ENCODE results near the gene HEYL. TPM values are rescaled to one million over a fixed set of nuclear protein-coding genes. Genes with fewer than 3 reads are reported as not detected.

HEYL gene
- 41.6 and 52.6 TPM in 2 replicates for total RNA-seq (2014; rRNA removed)
- 66.9 TPM for polyA plus RNA-seq (2012)

DNA sequence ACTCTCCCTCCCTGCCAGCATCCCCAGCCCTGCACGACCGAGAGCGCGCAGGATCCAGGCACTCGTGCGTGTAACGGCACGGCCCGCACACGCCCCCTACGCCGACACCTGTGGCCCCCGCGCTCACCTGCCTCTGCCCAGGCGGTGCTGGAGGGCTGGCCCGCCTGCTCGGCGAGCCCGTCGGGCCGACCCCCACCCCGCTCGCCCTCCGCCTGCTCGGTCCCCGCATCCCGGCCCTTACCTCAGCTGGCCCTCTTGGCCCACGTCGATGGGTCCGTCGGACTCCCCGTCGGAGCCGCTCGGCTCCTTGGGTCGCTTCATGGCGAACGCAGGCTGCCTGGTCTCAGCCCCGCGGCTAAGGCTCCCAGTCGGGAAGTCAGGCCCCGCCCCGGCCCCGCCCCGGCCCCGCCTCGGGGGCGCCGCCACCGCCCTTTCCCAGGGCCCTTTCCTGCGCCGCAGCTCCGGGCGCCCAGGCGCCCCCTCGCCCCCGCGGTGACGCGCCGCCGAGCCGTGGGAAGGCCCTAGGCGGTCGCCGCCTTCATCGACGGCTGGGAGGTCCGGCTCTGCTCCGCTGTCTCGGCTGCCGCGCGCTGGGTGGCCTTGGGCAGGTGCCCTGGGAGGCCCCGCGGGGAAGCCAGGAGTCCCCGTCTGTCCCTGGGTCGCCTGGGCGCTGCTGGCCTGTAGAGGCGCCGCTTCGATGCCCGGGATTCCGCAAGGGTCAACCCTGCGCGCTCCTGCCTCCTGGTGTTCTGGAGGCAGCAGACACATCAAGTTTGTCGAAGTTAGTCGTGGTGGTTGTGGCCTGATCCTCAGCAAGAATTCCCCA lies at the start of gene HEYL:
Gene HEYL (minus strand): TSS at position 339 of the 826 bp plus-strand sequence. CDS start 18 bp downstream, at position 321.
- DNase-seq (ENCODE audit: low read depth), result peak; percentile 75

DNA sequence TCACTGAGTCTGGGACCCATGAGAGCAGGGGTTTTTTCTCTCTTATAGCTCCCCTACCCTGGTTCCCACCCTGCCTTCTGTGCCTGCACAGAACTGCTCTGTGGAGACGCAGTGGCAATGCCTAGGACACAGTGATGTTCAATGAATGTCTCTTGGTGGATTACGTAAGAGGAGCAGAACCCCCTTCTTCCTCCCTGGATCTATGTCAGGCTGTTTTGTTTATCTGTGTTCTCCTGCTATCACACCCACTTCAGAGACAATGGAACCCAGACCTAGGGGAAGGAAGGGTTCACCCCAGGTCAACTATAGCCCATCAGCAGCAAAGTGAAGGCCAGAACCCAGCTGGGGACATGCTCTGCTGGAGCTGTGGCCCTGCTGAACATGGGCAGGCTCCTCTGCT lies 49.8 kb upstream of the HEYL start:
- no peak for DNase-seq (ENCODE audit: low read depth)

DNA sequence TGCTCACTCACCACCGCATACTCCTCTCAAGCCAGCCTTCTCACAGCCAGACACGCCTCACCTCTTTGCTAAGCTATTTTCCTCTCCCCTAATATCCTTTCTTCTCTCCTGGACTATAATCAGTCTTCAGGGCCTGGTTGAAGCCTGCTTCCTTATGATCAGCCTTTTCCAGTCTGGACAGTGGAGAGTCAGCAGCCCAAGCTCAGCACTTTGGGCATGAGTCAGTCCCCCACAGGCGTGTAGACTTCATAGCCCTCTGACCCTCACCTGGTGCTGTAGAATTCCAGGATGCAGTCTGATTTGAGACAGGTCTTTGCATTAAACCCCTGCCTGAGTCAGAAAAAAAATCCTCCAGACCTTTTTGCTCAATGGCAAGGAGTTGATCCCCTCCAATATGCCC lies 49.3 kb upstream of the HEYL start:
- DNase-seq (ENCODE audit: low read depth), result no peak

GRCh38 chr1:39687243-39687642 lies 47.8 kb upstream of the HEYL start:
- DNase-seq (ENCODE audit: low read depth), result no peak

DNA sequence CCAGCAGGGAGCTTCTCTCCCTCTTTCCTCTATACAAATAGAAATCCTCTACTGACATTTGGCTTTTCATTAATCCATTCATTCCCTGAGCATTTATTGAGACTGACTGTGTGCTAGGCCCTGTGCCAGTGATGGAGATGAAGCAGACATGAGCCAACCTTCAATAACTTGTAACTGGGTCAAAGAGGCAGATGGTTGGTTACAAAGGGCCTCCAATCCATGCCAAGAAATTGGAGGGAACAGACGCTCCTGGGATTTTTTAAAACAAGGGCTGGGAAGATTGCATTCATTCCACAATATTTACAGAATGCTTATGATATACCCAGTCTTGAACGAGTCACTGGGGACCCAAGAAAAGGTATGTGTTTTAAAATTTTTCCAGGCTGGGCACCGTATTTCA lies 45.6 kb upstream of the HEYL start:
- DNase-seq (ENCODE audit: low read depth), result no peak

- no peak for DNase-seq (ENCODE audit: low read depth)
These were observed 44.8 kb upstream of the HEYL start for GRCh38 chr1:39684313-39684664.

DNA sequence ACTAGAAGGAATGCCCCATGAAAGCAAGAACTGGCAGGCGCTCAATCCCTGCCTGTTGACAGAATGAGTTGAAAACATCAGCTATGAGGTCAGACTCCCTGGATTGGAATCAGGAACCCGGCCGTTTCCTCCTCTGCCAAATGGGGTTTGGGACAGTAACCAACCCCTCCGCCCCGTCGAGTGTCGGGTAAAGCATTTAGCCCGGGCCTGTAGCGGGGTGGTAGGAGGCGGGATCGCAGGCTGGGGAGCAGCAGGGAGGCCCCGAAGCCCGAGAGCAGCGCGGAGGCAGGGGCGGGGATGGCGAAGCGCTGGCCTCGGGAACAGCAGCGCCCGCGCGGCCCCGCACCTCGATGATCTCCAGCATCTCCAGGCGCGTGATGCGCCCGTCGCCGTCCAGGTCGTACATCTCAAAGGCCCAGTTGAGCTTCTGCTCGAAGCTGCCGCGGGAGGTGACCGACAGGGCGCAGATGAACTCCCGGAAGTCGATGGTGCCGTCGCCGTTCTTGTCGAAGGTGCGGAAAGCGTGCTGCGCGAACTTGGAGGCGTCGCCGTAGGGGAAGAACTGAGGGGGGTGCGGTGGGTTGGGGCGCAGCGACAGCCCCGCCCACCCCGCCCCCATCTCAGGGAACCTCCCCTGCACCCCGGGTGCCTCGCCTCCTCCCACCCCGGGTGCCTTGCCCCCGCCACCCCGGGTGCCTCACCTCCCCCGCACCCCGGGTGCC lies 44.3 kb upstream of the HEYL start:
- DNase-seq (ENCODE audit: low read depth), result no peak

DNA sequence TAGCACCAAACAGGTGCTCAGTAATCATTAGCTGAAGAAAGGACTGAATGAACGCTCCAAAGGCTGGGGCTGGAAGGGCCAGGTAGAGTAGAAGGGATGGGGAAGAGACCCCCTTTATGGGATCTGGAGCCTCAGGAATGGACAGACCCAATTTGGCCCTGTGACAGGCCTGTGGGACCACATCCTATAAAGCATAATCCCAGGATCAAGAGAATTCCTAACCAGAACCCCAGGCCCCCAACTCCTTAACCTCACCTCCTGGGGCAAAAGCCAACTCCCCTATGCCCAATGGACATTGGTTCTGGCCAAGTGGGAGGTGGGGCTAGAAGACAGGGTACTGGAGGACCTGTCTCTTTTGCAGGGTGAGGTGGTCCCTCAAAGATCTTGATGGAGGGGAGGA lies 42.6 kb upstream of the HEYL start:
- no peak for DNase-seq (ENCODE audit: low read depth)

- DNase-seq (ENCODE audit: low read depth), result no peak
These were observed 41.9 kb upstream of the HEYL start for GRCh38 chr1:39681294-39681693.

- DNase-seq (ENCODE audit: low read depth), result no peak
These were observed 41.3 kb upstream of the HEYL start for GRCh38 chr1:39680751-39681150.

GRCh38 chr1:39679821-39680220 lies 40.4 kb upstream of the HEYL start:
- peak; percentile 90 for DNase-seq (ENCODE audit: low read depth)

- no peak for DNase-seq (ENCODE audit: low read depth)
These were observed 39.4 kb upstream of the HEYL start for GRCh38 chr1:39678889-39679288.

- DNase-seq (ENCODE audit: low read depth), result no peak
These were observed 38.2 kb upstream of the HEYL start for GRCh38 chr1:39677645-39678044.

DNA sequence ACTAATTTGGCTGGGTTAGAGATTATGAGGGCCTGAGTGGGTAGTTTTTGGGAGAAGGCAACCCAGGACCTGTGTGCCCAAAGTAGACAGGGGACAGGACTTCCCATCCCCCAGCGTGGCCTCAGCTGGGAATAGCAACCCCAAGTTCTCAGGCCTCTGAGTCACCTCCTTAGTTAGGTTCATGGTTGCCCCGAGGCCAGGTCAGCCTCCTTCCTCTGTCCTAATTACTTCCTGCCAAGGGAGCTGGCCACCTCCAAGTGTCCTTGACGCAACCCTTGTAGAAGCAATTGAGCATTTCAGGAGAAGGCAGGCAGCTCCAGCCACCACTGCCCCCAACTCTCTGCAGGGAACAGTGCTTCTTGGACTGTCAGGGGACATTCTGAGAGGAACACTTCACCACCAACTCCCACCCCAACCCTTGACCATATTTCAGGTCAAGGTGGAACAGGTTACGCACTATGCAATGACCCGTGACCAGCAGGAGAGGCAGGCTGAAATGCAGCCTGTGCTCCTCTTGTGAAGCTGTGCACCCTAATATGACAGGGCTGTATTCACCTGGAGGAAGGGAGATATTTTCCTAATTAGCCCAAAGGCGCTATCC lies 37.6 kb upstream of the HEYL start:
- DNase-seq (ENCODE audit: low read depth), result peak; percentile 29

GRCh38 chr1:39675220-39675619 lies 35.8 kb upstream of the HEYL start:
- DNase-seq (ENCODE audit: low read depth), result no peak

- DNase-seq (ENCODE audit: low read depth), result no peak
These were observed 33.8 kb upstream of the HEYL start for GRCh38 chr1:39673215-39673614.

DNA sequence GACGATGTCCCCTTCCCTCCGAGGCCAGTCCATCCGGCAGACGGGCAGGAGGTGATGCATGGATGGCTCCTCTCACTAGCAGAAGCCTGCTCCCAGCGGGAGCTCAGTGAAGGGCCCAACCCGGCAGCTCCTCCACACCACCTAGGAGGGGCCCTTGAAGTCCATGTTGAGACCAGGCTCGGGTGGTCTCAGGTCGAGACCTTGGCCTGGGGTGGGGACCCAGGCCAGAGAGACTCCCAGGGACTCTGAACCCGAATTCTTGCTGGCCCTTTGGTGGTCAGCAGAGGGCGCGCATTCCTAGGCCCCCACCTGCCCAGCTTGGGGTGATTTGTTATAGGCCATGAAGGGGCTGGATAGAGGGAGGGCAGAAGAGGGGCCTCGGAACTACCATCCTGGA lies 33.1 kb upstream of the HEYL start:
- DNase-seq (ENCODE audit: low read depth), result no peak

DNA sequence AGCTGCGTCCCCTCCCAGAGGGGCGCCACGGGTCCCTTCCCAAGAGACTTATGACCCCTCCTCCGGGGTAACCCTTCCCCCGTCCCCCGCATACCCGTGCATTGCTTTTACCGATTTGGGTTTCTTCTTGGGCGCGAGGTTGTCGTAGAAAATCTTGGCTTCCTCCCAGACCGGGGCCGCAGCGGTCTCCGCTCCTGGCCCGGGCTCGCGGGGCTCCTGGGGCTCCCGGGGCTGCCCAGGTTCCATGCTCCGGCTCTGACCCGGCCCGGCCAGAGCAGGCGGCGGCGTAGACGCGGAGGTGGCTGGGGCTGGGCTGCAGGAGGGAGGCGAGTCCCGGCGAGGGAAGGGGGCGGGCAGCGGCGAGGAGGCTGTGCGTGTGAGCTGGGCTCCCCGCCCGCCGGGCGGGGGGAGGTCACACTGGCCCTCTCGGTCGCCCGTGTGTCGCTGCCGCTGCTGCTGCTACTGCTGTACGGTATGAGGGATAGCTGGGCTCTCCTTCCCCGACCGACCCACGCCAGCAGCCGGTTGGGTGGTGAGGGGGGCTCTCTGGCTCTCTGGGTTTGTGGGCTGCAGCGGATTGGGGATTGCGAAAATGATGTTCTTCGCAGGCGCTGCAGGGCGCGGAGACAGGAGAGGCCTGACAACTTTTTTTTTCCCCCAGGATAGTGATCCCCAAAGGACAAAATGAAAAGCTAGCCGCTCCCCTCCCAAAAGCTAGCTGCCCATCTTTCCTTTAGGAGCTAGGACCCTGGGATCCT lies 32.5 kb upstream of the HEYL start, which contains the start of gene NT5C1A:
Gene NT5C1A (minus strand): TSS at position 315 of the 758 bp plus-strand sequence. CDS start 69 bp downstream, at position 246.
- no peak for DNase-seq (ENCODE audit: low read depth)

- DNase-seq (ENCODE audit: low read depth), result no peak
These were observed 32.0 kb upstream of the HEYL start for GRCh38 chr1:39671433-39671792.

DNA sequence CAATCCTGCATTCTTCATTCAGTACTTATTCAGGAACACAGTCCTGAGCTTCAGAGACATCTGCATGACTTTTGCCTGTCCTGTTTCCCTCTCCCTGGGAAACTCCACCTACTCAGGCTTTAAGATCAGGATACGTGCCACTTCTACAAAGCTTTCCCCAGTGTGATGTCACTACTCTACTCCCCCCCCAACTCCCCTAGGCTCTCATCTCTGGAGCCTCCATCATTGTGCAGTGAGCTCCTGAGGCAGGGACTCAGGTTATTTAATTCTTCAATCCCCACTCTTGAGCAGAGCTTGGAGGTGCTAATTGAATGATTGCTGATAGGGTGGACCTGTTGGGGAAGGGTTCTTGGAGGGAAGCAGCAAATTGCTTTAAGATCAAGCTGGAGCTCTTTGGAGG lies 31.2 kb upstream of the HEYL start:
- DNase-seq (ENCODE audit: low read depth), result no peak

DNA sequence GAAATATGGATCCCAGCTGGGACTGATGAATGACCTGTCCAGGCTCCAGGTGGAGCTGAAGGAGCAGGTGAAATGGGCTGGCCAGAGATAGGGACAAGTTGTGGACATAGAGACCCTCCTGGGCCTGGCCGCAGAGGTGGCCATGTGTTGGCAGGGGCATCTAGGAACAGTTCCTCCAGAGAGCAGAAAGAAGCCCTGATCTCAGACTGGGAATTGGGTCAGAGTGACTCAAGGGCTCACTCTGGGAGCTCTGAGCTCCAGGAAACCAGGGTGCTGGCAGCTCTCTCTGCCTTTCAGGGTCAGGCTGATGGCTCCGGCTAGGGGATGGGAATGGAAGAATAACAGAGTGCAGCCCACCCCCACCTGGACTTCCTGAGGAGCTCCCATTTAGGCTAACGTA lies 29.5 kb upstream of the HEYL start:
- DNase-seq (ENCODE audit: low read depth), result no peak

DNA sequence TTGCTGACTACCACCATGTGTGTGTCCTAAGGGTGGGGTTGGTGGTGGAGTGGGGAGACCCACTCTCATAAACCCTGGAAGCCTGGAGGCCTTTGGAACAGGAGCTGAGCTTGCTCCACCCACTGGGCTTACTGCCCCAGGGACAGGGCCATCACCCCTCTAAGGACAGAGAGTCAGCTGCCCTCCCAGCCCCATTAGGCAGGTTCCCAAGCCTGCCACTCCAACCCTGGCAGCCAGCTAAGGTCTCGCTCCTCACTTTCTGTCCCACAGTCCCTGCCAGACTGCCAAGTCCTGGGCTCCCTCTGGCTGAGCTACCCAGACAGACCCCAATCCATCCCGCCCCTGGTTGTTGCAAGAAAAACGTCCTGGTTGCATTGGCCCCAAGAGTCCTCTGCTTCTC lies 28.7 kb upstream of the HEYL start:
- no peak for DNase-seq (ENCODE audit: low read depth)

All from LHCN-M2 (cell line).